ENCODE results near the gene CDKN1C. TPM values are rescaled to one million over a fixed set of nuclear protein-coding genes. Genes with fewer than 3 reads are reported as not detected.

Gene CDKN1C
- total RNA-seq, 4 donors from 2014 or later, result 12.6 to 29.7 (median 16.8) TPM

- peaks cover 16 to 21% of the 10 kb centered on the region in 2 donors for H3K4me1 ChIP-seq
- no peak for TF ChIP-seq POLR2A (IDR thresholded peaks at IDR 0.05)
- TF ChIP-seq, protein P1, sequence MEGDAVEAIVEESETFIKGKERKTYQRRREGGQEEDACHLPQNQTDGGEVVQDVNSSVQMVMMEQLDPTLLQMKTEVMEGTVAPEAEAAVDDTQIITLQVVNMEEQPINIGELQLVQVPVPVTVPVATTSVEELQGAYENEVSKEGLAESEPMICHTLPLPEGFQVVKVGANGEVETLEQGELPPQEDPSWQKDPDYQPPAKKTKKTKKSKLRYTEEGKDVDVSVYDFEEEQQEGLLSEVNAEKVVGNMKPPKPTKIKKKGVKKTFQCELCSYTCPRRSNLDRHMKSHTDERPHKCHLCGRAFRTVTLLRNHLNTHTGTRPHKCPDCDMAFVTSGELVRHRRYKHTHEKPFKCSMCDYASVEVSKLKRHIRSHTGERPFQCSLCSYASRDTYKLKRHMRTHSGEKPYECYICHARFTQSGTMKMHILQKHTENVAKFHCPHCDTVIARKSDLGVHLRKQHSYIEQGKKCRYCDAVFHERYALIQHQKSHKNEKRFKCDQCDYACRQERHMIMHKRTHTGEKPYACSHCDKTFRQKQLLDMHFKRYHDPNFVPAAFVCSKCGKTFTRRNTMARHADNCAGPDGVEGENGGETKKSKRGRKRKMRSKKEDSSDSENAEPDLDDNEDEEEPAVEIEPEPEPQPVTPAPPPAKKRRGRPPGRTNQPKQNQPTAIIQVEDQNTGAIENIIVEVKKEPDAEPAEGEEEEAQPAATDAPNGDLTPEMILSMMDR (IDR thresholded peaks at IDR 0.05), result no peak
- peak overlapping the region; percentile 14 to 64 (median 60) for H3K4me3 ChIP-seq (replicated peaks in 1 of 3)
- no peaks in the 10 kb centered on the region for H3K36me3 ChIP-seq
- H3K9me3 ChIP-seq, result no peaks in the 10 kb centered on the region
- peak overlapping the region in 2 of 3 donors; percentile 77 to 80 for H3K27ac ChIP-seq
- no peaks in the 10 kb centered on the region for H3K27me3 ChIP-seq
- 8 to 10% methylated on average over 23 to 24 of the region's 24 CpGs for WGBS, 2 donors
- peak in 1 of 2 donors; percentile 27 for DNase-seq
- intact Hi-C loops (cut with DNase I), result loop anchor here (10.0 kb wide), 1 partner anchor 179 kb away; no protein-coding TSS in a partner anchor
Measured at GRCh38 chr11:2883640-2883978, 2.0 kb downstream of the CDKN1C start.

- Histone ChIP-seq H3K4me1 (peaks cover 15 to 16% of the 10 kb centered on the region in 2 donors), H3K27ac (no peak overlapping the region), H3K9me3 (no peaks in the 10 kb centered on the region), H3K27me3 (no peaks in the 10 kb centered on the region), H3K36me3 (no peaks in the 10 kb centered on the region), H3K4me3 (replicated peaks in 1 of 3) (no peak overlapping the region)
- 78 to 89% methylated on average over 7 to 9 of the region's 11 CpGs for WGBS, 2 donors
- intact Hi-C loops (cut with DNase I), result loop anchor here (10.0 kb wide), 1 partner anchor 178 kb away; no protein-coding TSS in a partner anchor
- DNase-seq, result no peak
- TF ChIP-seq, protein P1 (IDR thresholded peaks at IDR 0.05), result no peak
- no peak for TF ChIP-seq POLR2A (IDR thresholded peaks at IDR 0.05)
Measured at GRCh38 chr11:2882396-2883110, 3.0 kb downstream of the CDKN1C start.

DNA sequence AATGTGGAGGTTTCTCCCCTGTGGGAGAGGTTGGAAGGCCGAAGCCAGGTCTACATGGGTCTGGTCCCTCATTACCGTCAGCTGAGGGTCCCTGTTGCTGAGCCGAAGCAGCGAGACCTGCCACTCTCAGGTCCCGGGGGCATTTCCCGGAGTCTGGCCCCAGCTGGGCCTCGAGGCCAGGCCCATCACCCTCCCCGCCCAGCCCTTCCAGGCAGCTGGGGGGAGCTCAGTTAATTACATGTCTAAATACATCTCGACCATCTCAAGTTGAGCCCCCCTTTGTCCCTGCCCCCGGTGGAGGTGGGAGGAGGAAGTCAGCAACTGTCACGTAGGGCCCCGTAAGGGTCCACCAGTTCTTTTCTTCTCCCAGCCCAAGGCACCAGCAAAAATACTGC, 3.6 kb downstream of the CDKN1C start:
- WGBS, 2 donors, result 60 to 77% methylated on average over 4 to 11 of the region's 12 CpGs
- no peak for DNase-seq
- no peaks in the 10 kb centered on the region for H3K27me3 ChIP-seq
- intact Hi-C loops (cut with DNase I), result loop anchor here (10.0 kb wide), 1 partner anchor 177 kb away; no protein-coding TSS in a partner anchor
- TF ChIP-seq POLR2A (IDR thresholded peaks at IDR 0.05), result no peak
- TF ChIP-seq, protein P1 (IDR thresholded peaks at IDR 0.05), result no peak
- no peaks in the 10 kb centered on the region for H3K9me3 ChIP-seq
- no peaks in the 10 kb centered on the region for H3K36me3 ChIP-seq
- peaks cover 15 to 16% of the 10 kb centered on the region in 2 donors for H3K4me1 ChIP-seq
- H3K27ac ChIP-seq, result no peak overlapping the region
- no peak overlapping the region for H3K4me3 ChIP-seq (replicated peaks in 1 of 3)

DNA sequence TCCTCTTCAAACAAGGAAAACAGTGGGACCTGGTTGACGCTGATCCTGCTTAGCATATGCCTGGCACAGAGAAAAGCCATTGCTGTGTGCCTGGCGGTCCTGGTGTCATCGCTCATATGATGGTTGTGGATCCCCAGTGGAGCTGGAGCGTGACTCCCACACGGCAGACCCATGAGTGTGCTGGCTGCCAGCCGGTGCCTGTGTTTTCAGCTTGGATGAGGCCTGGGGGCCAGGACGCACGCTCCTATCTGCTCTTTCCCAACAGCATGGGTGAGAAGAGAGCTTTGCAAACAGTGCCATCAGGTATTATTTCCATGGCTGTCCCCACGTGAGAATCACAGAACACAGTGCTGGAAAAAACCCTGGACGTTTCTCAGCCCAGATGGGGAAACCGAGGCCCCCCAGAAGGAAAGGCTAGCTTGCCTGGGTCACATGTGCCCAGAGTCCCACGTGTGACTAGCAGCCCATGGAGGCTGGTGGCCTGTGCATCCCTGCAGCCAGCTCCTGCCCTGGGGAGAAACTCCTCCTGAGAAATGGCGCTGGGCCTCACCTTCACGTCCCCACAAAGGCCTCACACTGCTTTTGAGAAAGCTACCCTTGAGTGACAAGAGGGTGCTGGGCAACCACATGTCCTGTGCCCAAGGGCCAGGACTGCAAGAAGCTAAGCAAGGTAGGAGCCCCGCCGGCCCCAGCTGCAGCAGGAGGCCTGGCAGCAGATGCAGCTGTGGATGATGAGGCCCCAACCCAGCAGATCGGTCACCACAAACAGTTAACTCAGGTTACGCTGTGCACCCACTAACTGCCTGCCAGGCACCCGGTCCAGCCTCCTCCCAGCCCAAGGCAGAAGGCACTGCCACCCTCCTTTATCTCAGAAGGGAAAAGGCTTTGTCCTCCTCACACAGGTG, 4.2 kb downstream of the CDKN1C start:
- H3K27ac ChIP-seq, result no peak overlapping the region

More for the DNA sequence above, 4.2 kb downstream of the CDKN1C start:
- DNase-seq, result no peak
- WGBS, 2 donors, result 82 to 86% methylated on average over 12 to 14 of the region's 19 CpGs
- Histone ChIP-seq H3K27me3 (no peaks in the 10 kb centered on the region), H3K4me3 (replicated peaks in 1 of 3) (no peak overlapping the region), H3K9me3 (no peaks in the 10 kb centered on the region), H3K4me1 (peaks cover 13 to 16% of the 10 kb centered on the region in 2 donors), H3K36me3 (no peaks in the 10 kb centered on the region)
- intact Hi-C loops (cut with DNase I), result loop anchor here (10.0 kb wide), 1 partner anchor 177 kb away; no protein-coding TSS in a partner anchor
- no peak for TF ChIP-seq POLR2A (IDR thresholded peaks at IDR 0.05)
- TF ChIP-seq, protein P1 (IDR thresholded peaks at IDR 0.05), result no peak

Data from thyroid gland (tissue), 4 donors.